GM21528 (cell line): ENCODE measurements around the gene CAMKK2.
"Not testable (repeated sequence)": the region's sequence is repeated elsewhere in the genome, so short reads cannot be mapped to it uniquely, and the experiment has no call there.

Experiments used
- ATAC-seq: cut with Tn5 transposase; IDR thresholded peaks from one replicate; pipeline ENCODE4 v1.9.1; 2021; ENCODE audit warnings: mild to moderate bottlenecking, moderate library complexity; ENCODE audit not compliant: unreplicated experiment, low FRiP score

Gene CAMKK2

DNA sequence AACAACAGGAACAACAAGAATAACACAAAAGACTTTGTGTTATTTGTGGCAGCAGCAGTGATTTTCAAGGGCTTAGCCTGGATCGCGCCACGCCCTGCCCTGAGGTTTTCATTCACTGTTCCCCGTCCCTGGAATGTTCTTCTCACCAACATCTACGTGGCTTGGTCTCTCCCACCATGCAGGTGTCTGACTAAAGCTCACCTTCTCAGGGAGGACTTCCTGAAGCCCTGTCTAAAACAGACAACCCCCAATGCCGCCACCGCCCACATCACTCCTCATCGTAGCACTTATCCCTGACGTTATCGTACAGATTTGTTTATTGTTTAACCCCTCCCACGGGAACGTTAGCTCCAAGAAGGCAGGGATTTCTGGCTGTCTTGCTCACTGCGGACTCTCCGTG is 46.1 kb downstream of the CAMKK2 start:
- ATAC-seq = no peak

DNA sequence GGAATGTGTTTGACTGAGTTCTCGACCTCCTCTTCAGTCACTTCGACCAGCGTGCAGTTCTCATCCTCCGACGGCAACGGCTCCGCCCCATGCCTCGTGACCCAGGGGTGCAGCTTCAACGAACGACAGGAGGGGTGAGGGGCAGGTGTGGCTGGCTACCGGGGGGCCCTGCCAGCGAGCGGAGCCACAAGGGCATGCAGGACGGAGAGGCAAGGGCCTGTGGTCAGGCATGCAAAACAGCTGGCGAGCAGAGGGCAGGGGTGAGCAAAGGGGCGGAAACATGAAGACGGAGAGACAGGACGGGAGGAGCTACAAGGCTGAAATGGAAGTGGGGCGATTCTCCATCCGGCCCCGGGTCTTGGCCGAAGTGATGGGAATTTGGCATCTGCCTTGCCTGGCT is 47.9 kb downstream of the CAMKK2 start:
- ATAC-seq = peak; percentile 70

DNA sequence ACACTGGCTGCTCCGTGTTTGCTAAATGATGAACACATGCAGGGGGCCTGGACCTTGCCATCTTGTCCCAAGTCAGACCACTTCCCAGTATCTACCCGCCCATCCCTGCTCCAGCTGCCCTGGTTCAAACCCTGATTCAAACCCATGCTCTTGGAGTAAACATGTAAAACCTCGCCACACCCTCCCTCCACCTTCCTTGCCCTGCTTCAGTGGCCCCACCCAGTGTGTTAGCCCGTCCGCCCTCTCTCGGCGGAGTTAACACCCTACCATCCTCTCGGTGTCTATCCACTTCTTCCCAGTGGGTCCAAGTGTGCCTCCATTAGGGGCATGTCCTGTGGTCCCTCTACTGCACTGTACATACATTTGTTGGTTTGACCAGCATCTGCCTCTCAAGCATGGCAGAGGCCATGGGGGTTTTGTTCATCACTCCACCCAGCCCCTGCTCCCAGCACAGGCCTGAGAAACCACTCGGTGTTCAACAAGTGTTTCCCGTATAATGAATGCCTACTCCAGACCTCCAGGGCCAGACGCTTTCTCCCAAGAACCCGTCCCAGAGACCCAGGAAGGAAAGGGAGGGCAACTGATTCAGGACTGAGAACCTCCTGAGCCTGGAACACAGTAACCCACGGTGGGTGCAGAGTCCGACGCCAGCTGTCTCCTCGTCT is 49.5 kb downstream of the CAMKK2 start:
- ATAC-seq = no peak

DNA sequence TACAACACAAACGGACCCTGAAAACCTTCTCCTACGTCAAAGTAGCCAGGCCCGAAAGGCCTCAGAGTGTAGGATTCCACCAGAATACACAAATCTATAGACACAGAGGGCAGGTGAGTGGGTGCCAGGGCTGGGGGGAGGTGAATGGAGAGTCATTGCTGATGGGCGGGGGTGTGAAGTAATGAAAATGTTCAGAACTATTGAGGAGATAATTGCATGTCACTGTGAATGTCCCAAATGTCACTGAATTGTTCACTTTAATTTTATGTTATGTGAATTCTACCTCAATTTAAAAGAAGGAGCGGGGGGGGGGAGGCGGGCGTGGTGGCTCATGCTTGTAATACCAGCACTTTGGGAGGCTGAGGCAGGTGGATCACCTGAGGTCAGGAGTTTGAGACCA is 50.6 kb downstream of the CAMKK2 start:
- no peak for ATAC-seq

DNA sequence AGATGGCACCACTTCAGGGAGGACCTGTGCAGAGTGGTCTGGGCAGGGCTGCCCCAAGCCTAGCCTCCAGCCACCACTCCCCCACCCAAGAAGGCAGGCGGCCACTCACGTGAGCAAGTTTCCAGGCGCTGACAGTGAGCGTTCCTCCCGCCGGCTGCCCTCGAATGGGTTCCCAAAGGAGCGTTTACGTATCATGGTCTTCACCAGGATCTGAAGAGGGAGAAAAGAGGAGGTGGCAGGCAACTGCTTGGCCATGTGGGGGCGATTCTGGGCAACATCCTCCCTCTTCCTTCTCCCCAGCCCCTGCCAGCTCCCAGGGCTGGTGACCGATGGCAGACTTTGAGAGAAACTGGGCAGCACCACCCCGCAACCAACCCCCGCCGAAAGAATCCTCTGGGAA is 51.5 kb downstream of the CAMKK2 start:
- no peak for ATAC-seq

DNA sequence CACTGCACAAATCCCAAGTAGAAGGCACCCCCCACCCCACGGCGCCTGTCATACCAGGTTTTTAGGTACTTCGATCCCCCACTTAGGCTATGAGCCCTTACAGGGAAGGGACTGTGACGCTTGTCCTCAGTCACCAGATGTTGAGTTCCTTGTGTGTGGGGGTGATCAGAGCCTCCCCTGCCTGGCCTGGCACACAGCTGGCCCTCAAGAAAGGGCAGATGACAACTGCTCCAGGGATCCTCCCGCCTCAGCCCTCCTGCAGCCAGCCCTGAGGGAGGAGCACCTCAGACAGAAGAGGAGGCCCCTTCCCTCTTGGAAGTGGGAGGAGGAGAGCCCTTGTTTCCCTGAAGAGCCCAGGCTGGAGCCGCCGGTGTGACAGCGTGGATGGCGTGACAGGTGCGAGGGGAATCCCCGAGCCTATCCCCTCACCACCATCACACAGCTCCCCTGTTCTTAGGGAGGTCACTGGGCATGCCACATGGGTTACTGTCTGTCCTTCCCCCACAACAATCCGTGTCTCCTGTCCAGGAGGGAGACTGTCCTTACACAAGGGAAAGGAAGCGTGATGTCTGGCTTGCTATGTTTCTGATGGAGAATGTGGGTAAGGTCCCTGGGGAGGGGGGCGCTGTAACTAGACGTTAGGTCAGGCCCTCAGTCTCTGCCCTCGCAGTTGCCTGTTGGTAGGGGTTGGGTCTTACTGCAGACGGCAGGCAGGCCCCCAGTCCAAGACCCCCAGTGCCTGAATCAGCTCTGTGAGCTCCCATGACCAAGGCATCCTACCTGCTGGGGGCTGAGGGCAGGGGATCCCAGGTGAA is 55.1 kb downstream of the CAMKK2 start:
- ATAC-seq = no peak

DNA sequence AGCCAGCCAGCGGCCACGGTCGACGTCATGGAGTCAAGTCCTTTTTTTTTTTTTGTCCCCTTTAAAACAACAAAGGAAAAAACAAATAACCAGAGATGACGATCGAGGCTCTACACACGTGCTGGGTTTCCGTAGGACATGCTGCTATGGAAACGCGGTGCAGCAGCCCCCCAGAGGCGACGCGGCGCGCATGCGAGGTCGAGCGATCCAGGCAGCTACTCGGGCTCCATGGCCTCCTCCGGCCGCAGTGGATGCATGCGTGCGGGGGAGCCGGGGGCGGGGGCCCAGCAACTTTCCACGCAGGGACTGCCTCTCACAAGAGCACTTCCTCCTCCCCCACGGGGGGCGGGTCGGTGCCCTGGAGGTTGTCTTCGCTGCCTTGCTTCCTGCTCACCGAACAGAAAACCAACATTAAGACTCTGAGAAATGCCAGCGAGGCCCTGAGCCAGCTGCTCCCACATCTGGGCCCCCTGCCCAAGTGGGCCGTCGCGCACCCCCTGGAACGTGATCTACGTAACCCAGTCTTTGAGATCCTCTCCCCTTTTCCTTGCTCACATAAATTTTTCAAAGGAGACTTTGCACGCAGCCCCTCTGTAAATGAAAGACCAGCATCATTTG is 55.9 kb downstream of the CAMKK2 start:
- ATAC-seq = no peak

DNA sequence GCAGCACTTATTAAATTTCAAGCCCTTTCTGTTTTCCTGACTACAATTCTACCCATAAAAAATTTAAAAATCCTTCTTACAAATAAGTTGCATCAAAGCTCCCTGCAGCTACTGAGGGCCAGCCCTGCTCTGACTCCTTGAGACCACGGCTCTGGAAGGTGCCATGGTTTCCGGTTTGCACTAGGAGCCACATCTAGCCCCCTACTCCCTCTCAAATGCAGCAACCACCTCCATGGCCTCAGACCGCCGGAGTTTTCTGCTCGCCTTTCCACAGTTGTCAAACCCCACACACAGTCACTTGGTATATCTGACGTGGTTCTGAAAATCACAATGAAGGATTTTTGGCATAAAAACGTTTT is 56.5 kb downstream of the CAMKK2 start:
- ATAC-seq = no peak

DNA sequence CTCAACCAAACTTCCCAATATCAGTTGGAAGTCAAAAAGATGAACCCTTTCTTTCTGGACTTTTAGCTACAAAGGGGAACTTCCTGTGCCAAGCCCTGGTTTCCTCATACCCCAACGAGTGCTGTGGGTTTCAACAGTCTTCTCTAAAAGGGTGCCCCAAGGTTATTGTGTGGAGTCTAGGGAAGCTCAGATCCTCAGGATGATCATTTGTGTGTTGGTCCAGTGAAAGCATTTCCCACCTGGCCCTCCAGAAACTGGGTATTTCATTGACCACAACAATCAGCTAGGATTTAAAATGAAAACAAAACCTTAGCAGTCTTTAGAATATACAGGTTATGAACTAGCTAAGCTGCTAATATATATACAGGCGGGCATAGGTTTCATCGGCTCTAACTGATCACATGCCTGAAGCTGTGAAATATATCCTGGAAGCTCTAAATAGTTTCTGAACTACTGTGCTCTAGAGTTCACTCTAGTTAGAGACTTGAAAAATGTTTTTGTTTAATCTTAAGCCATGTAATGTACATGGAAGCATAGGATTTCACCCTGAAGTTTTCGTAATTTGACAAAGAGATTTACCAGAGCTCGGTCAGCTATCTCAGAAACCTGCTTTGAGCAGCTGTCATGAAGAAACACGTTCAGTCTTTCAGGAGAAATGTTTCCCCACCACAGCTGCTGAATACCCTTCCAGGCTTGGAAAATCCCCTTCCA is 57.0 kb downstream of the CAMKK2 start:
- ATAC-seq = no peak

DNA sequence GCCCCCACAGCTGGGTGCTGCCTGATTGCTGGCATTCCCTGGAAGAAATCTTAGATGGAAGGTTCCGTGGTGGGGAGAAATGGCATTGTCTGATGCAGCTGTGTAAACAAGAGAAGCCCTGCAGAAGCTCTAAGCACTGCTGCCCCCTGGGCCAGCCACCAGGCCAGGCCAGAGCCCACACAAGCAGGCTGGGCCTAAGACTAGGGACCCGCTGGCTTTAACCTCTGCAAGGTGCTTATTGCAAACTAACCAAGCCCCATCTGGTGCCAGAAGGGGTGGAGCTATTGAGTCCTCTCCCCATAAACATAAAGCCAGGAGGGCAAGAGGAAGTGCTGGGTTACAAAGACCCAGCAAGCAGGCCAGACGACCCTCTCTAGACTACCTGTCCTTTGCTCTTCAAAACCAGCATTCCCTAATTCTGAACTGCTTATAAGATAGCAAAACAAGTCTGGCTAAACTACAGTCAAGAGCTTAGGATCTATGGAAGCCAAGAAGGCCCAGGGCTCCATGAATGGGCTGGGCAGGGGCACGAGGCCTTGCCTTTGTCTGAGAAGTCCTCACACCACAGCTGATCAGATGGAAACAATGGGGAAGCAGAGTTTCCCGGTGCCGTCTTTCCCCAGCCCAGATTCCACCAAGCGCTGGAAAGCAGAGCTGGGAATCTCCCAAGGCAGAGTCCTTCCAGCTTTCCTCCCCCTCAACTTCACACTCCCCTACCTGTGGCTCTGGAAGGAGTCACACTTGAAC is 57.7 kb downstream of the CAMKK2 start:
- ATAC-seq = no peak

DNA sequence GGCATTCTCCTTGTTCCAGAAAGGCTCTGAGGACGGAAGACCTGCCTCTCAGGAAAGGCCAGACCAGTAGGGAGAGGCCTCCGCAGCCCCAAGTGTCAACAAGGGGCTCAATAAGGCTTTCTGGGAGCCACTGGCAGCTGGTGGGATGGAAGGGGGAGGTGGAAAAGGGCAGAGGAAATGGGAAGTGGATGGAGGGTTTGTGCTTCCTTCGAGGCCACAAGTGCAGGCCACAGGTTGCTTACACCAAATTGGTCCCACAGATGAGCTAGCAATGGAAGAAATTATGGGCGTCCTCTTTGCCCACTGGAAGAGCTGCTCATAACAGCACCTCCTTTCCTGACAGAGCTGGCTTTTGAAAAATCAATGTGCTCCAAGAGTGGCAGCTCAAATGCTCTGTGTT is 58.4 kb downstream of the CAMKK2 start:
- no peak for ATAC-seq

DNA sequence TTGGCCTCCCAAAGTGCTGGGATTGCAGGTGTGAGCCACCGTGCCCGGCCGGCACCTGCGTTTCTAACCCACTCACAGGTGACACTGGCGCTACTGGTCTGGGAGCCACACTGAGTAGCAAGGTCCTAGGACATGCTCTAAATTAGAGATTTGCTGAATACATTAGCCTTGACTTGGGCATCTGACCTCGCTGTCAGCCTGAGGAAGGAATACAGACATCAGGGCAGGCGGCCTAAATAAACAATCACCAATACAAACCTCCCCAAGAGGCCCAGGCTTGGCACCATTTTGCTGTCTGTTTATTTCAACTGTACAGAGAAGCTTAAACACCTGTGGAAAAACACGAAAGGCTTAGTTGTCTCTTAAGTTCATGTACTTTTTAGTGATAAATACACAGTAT is 59.1 kb downstream of the CAMKK2 start:
- ATAC-seq = no peak

DNA sequence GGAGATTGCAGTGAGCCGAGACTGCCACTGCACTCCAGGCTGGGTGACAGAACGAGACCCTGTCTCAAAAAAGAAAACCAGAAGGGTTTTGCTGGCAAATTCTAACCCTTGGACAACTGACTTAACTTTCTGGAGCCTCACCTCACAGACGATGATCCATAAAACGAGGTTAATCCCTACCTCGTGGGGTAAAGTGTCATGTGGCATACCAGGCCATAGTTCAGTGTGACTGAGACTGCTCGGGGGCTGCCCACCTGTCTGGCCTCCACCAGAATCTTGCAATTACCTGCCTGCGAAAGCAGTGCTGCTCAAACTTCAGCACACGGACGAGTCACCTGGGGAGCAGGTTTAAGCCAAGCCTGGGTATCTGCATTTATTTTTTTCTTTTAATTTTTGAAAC is 59.7 kb downstream of the CAMKK2 start:
- ATAC-seq = no peak

DNA sequence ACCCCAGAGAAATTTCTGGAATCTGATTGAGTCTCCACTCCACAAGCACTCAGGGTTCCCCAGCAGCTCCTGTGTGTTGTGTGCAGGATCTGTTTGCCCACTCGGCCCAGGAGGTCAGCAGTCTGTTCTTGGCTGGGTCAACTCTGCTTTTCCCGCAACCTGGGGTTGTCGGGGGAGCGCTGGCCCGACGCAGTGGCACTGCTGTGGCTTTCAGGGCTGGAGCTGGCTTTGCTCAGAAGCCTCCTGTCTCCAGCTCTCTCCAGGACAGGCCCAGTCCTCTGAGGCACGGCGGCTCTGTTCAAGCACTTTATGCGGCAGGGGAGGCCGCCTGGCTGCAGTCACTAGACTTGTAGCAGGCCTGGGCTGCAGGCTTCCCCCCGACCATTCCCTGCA is 62.9 kb downstream of the CAMKK2 start:
- ATAC-seq = no peak

DNA sequence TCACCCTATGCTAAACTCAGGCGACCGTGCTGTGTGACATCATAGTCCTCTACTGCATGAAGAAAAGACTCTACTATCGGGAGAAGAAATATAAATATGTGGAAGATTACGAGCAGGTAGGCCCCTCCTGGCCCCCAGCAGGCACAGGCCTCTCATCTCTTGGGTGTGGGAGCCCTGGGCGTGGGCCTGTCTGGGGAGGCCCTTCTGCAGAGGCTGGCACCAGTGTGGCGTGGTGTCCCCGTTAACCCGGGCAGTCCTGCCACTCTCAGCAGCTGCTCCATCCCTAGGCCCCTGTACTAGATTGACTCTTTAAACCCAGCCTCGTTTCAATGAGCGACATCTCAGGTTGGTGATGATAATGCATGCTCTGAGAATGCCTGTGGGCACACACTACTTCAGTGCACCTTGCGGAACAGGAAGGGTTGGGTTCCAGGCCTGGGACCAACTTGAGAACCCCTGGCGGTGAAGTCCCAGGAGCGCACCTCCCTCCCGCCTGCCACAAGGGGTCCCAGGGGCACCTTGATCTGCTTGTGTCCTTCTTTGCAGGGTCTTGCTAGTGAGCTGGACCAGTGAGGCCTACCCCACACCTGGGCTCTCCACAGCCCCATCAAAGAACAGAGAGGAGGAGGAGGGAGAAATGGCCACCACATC is 63.4 kb downstream of the CAMKK2 start:
- ATAC-seq = no peak

DNA sequence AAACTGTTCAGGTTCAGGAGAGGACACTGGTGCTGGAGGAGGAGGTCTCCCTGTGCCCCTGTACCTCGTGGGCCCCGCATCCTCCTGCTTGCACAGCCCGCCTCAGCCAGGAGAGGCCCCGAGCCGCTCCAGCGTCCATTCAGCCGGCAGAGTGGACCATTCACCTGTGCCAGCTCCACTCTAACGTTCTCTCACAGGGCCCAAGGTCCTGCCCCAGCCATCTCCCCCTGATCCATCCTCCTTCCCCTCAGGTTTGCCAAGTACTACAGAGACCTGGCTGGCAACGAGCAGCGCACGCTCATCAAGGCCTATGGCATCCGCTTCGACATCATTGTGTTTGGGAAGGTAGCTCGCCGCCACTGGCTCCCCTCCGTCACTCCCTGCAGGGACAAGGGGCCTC is 64.3 kb downstream of the CAMKK2 start:
- ATAC-seq = no peak

DNA sequence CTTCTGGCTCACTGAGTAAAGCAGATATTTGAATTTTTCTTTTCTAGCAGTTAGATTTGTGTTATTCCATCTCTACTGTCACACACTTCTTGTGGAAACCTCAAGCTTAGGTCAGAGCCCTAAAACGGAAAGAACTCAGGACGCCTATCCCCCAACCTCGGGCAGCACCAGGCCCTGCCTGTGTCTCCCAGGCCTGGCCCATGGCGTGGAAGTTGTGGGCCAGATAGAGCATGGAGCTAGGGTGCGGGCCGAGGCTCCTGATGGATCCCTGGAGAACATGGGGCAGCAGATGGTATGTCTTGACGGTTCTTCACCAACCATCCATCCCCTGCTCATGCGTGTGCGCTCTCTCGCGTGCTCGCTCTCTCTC is 66.0 kb downstream of the CAMKK2 start:
- ATAC-seq = no peak

DNA sequence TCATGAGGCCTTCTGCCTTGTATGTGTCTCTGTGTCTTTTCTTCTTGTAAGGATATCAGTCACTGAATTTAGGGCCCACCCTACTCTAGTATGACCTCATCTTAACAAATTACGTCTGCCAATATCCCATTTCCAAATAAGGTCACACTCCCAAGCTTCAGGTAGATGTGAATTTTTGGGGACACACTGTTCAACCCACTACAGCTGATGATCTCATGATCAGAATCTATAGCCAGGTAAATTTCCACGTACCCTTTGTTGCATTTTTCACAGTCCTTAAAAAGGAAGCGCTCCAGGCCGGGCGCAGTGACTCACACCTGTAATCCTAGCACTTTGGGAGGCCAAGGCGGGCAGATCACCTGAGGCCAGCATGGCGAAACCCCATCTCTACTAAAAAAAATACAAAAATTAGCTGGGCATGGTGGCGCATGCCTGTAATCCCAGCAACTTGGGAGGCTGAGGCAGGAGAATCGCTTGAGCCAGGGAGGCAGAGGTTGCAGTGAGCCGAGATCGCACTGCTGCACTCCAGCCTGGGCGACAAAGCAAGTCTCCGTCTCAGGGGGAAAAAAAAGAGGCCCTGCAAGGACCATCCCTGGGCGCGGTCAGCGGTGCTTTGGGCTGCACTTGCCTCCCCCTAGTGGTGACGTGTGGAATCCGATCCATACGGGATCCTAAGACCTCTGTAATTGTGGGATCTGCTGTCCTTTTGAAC is 66.5 kb downstream of the CAMKK2 start:
- not testable (repeated sequence) for ATAC-seq

DNA sequence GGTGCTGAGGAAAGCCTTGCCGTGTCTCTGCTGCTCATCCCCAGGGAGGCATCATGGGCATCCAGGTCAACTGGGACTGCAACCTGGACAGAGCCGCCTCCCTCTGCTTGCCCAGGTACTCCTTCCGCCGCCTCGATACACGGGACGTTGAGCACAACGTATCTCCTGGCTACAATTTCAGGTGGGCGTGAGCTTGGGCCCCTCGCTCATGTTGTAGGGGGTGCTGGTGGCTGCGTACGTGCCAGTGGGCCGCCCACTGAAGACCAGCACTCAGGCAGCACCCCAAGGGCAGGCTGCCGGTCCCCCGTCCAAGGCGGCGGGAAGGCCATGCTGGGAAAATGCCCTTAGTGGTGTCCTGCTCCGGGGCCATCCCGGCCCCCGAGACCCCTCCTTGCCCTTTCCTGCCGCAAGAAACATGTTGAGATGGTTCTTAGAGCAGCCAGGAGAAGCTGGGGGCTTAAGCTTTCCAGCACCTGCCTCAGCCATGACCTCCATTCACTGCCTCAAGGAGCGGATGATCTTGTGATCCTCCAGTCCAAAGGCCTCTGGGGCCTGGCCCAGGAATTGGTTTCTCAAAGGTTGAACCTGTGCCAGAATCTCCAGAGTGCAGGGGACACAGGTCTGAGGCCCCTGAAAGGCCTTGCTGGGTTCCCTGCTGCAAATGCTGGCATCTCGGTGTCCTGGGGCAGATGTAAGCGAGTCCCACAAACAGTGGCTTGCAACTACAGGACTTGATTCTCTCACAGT is 67.4 kb downstream of the CAMKK2 start:
- no peak for ATAC-seq
